ENCODE results near the gene GPR35.
A peak's percentile ranks its signal among the peaks of the same experiment; 100 is the strongest.

GPR35 gene

GRCh38 chr2:240624950-240625621, at the start of gene GPR35:
TSS of gene GPR35 (plus strand) at chr2:240625480. CDS start at chr2:240629953, 4,473 bp downstream.
- peak in 6 of 58 donors; percentile 6 to 46 (median 30) for DNase-seq

DNA sequence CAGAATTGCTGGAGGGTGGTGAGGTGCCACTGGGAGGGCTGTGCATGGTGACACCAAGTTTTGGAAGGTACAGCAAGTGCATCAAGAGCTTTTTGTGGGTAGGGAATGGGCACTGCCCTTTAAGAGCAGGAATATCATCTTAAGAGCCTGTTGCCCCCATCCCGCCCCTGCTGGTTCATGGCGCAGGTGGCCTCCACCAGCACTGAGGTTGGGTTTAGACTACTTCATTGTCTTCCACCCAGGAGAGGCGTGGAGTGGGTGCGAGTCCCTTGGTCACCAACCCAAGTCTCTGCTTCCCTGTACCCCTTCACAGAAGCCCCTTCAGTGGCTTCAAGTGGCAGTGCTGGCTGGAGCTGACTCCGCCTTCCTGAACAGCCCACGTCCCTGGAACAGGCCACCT, 49.2 kb upstream of the GPR35 start:
- DNase-seq: no peak

DNA sequence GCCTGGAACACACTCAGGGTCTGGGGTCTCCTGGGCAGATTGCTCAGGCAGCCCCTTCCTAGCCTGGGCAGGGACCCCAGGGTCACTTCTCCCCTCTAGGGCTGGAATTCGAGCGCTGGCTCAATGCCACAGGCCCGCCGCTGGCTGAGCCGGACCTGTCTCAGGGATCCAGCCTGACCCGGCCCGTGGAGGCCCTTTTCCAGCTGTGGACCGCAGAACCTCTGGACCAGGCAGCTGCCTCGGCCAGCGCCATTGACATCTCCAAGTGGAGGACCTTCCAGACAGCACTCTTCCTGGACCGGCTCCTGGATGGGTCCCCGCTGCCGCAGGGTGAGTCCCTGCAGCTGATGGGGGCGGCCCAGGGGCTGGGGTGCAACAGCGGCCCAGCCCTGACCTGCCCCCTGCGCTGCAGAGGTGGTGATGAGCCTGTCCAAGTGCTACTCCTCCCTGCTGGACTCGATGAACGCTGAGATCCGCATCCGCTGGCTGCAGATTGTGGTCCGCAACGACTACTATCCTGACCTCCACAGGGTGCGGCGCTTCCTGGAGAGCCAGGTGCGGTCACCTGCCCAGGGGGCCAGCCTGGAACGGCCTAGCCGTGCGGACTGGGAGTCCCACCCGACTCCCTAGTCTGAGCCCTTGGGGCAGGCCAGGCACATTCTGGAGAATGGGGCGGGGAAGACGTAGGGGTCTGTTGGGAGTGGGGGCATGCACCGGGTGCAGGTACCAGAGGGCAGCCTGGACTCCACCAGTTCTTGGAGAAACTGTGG, 48.7 kb upstream of the GPR35 start:
- no peak for DNase-seq

DNA sequence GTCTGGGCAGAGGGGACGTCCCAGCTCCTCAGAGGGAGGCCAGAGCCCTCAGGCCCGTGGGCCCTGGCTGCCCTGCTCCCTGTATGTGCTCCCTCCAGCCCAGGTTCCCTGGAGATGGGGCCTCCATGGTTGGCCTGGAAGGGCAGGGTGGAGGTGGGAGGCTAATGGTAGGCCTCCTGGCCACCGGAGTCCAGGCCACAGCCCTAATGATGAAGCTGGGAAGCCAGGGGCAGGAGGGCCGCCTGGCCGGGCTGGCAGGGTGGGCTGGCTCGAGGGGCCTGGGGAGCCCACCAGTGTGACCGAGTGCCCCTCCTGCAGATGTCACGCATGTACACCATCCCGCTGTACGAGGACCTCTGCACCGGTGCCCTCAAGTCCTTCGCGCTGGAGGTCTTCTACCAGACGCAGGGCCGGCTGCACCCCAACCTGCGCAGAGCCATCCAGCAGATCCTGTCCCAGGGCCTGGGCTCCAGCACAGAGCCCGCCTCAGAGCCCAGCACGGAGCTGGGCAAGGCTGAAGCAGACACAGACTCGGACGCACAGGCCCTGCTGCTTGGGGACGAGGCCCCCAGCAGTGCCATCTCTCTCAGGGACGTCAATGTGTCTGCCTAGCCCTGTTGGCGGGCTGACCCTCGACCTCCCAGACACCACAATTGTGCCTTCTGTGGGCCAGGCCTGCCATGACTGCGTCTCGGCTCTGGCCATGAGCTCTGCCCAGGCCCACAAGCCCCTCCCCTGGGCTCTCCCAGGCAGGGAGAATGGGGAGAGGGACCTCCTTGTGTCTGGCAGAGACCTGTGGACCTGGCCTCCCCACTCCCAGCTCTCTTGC, 47.8 kb upstream of the GPR35 start:
- no peak for DNase-seq

GRCh38 chr2:240578110-240578450, 47.2 kb upstream of the GPR35 start:
- no peak for DNase-seq

GRCh38 chr2:240578488-240578887, 46.8 kb upstream of the GPR35 start:
- DNase-seq: no peak

DNA sequence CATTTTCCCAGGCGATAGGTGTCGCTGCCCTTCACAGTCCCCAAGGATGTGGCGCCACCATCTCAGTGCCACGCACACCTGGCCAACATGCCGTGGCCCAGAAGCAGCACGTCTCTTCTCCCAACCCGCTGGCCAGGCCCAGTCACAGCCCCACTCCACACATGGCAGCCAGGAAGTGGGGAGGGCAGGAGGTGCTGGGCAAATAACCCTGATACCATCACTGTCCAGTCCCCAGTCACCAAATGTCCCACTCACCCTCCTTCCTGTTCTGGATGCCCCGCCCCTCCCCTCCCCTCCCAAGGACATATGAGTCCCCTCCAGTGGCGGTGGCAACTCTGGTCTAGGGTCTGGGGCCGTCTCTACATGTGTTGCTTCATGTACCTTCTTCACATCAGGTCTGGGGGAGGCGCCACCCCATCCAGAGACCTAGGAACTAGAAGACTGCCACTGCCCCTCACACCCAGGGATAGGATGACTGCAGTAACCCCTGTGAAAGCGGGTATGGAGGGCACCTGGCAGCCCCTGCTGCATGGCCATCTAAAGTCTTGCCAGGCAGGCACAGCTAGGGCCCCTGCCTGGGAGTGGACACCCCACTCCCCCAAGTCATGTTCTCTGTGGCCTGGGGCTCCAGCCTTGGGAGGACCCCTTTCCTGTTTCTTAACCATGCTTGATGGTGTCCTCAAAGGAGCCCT, 46.1 kb upstream of the GPR35 start:
- no peak for DNase-seq

GRCh38 chr2:240579771-240580614, 45.3 kb upstream of the GPR35 start:
- no peak for DNase-seq

- no peak for DNase-seq
Observed at GRCh38 chr2:240581811-240582210, 43.5 kb upstream of the GPR35 start.

DNA sequence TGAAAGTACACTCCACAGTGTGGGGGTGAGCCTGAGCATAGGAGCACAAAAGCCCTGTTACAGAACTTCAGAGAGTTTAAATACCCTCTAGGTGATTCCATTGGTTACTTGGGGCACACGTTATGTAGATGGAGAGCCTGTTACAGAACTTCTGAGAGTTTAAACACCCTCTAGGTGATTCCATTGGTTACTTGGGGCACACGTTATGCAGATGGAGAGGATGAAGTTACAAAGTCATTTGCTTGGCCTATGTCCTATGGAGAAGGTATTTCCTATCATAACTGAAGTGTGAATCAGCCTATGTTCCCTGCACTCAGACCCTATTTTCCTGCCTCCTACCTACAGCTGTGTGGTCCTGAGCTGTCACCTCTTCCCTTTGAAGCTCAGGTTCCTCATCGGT, 42.5 kb upstream of the GPR35 start:
- no peak for DNase-seq

GRCh38 chr2:240583774-240584173, 41.5 kb upstream of the GPR35 start:
- no peak for DNase-seq

DNA sequence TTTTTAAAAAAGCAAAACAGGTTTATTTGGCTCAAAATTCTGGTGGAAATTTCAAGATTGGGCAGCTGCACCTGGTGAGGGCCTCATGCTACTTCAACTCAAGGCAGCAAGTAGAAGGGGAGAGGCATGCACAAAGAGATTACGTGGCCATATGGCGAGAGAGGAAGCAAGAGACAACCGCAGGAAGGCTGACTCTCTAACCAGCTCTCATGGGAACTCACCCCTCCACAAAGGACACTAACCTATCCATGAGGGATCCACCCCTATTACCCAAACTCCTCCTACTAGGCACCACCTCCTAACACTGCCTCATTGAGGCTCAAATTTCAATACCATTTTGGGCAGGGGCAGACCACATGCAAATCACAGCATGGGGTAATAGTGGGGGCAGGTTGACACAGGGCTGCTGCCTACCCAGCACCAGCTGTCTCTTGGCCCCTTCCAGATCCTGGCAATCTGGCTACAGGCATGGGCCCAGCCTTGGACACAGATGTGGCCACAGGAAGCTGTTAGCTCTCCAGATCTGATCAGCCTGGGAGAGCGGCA, 40.7 kb upstream of the GPR35 start:
- no peak for DNase-seq

DNA sequence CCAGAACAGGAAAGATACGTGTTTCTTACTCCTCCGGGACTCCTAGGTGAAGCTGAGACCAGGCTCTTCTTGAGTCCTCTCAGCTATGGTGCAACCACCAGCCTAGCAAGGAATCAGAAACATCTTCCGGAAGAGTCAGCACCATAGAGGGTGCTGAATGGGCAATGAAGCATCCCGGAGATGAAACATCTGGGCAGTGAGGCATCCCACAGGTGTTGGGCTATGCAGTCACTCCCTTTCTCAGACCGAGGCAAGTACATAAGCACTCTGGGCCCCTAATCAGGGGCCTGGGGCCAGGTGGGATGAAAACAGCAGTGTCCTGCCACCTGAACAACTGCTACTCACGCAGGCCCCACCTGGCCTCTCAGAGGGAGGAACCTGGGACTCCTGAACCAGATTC, 40.2 kb upstream of the GPR35 start:
- no peak for DNase-seq

- DNase-seq: no peak
Observed at GRCh38 chr2:240585681-240586197, 39.5 kb upstream of the GPR35 start.

- peak; percentile 78 to 100 (median 97) for DNase-seq
Observed at GRCh38 chr2:240586198-240586918, 38.9 kb upstream of the GPR35 start, which contains the start of gene CAPN10. TSS of gene CAPN10 (plus strand) at chr2:240586734. CDS start at chr2:240586912, 178 bp downstream.

DNA sequence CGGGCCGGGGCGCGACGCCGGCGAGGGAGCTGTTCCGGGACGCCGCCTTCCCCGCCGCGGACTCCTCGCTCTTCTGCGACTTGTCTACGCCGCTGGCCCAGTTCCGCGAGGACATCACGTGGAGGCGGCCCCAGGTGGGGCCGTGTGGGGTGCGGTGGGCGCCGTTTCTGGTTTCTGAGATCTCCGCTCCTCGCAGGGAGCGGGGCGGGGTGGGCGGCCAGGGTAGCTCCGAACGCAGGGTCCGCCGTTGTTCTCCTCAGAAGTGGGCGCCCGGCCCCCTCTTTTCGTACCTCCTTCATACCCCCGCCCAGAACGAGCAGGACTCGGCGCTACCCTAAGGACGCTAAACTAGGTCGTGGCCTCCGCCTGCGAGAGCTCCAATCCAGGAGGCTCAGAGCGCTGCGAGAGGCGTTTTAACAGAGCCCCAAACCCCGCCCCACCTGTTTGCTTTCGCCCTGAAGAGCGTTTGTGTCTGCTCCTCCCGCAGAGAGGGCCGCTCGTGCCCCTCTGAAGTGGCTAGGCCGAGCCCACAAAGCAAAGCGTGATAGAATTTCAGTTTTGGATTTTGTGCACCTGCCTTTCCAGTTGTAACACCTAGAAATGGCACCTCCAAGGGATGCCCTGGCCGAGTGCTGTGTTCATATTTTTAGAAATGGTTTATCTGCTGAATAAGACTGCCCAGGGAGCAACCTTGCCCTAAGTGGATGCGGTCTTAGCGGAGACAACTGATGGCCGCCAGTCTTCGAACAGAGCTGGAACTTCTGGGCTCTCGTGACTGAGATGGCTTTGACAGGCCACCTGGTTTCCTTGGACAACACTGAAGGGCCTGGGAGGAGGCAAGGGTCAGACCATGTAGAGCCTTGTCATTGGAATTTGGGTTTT, 38.1 kb upstream of the GPR35 start:
- no peak for DNase-seq

- no peak for DNase-seq
Observed at GRCh38 chr2:240588006-240588655, 37.1 kb upstream of the GPR35 start.

GRCh38 chr2:240588669-240589068, 36.6 kb upstream of the GPR35 start:
- no peak for DNase-seq
